HCT116 (cell line): ENCODE data around the gene PNKP. TPM values are rescaled to one million over a fixed set of nuclear protein-coding genes. Genes with fewer than 3 reads are reported as not detected.

ENCODE experiments used
- ATAC-seq: fragments of 200-7000 bp; cut with Tn5 transposase; 2 replicates; pipeline ENCODE4 v1.9.1; 2020; ENCODE audit warnings: mild to moderate bottlenecking, moderate library complexity
- BruUV-seq: library from RNA; stranded (reverse); fragments of 400-500 nt; replicated peaks from 2 replicates; lab custom pipeline; 2021; lab: Mats Ljungman, UMichigan
- CTCF ChIA-PET: fragments of 300-600 bp; sonication (Branson Sonifier 250); formaldehyde crosslinking; loops from one replicate; lab custom pipeline; 2021; ENCODE audit warnings: antibody characterized with exemption; lab: Charles Lee
- POLR2A ChIA-PET: fragments of 300-600, 350-600 bp; sonication (Branson Sonifier 250); formaldehyde crosslinking; loops from one replicate; lab custom pipeline; 2021; ENCODE audit warnings: antibody characterized with exemption; lab: Charles Lee
- RAD21 ChIA-PET, 2 experiments: fragments of 300-600 bp; sonication (Branson Sonifier 250); formaldehyde crosslinking; loops; one replicate each; lab custom pipeline; 2023; ENCODE audit warnings: low total read pairs in 2 of 2; ENCODE audit not compliant: uncharacterized antibody in 2 of 2, unreplicated experiment in 2 of 2, low non-redundant PET in 1 of 2; lab: Charles Lee
- DNase-seq: peaks from one replicate; pipeline ENCODE4 v3.0.0-alpha.2; 2010; ENCODE audit warnings: low read depth, low spot score
- H2AFZ ChIP-seq: fragments of 200-600 bp; shearing (Covaris generic), sonication (generic); 2 replicates; pipeline ENCODE4 v1.6.1; 2017; ENCODE audit warnings: low read depth, mixed run types, mixed read lengths, antibody characterized with exemption, low read length; ENCODE audit not compliant: poor library complexity, severe bottlenecking
- H3K27ac ChIP-seq: 2 replicates; pipeline ENCODE4 v1.5.1; 2012; ENCODE audit warnings: low read depth, low read length
- H3K27me3 ChIP-seq: fragments of 200-600 bp; sonication (generic); 2 replicates; pipeline ENCODE4 v1.6.1; 2016; ENCODE audit warnings: mixed run types, low read length, mixed read lengths; ENCODE audit not compliant: insufficient read depth
- H3K36me3 ChIP-seq, 2 experiments: fragments of 200-500 bp in 1 of 2; fragments of 200-600 bp in 1 of 2; sonication (Bioruptor generic) in 1 of 2; sonication (generic) in 1 of 2; 2 replicates each; pipeline versions ENCODE4 v1.5.1 to v1.6.1; 2014 to 2016; ENCODE audit warnings: low read length in 2 of 2, inconsistent platforms in 1 of 2, mixed read lengths in 1 of 2, mixed run types in 1 of 2; ENCODE audit not compliant: insufficient read depth in 2 of 2, control insufficient read depth in 1 of 2
- H3K4me1 ChIP-seq, 2 experiments: fragments of 200-600 bp in 1 of 2; sonication (generic) in 1 of 2; 2 replicates each; pipeline versions ENCODE4 v1.5.1 to v1.6.1; 2012 to 2017; ENCODE audit warnings: low read length in 2 of 2, inconsistent platforms in 1 of 2, mild to moderate bottlenecking in 1 of 2, mixed read lengths in 1 of 2, mixed run types in 1 of 2, moderate library complexity in 1 of 2; ENCODE audit not compliant: insufficient read depth in 2 of 2, control insufficient read depth in 1 of 2
- H3K4me2 ChIP-seq: fragments of 200-600 bp; sonication (generic); 2 replicates; pipeline ENCODE4 v1.6.1; 2017; ENCODE audit warnings: mixed run types, low read length, mixed read lengths
- H3K4me3 ChIP-seq, 2 experiments: fragments of 200-600 bp in 1 of 2; sonication (generic) in 1 of 2; replicated peaks in 1 of 2; 2 replicates each; pipeline ENCODE4 v1.5.1; 2011 to 2016; ENCODE audit warnings: low read length in 2 of 2, control low read depth in 1 of 2, low read depth in 1 of 2, mild to moderate bottlenecking in 1 of 2, mixed read lengths in 1 of 2, mixed run types in 1 of 2
- H3K79me2 ChIP-seq: fragments of 200-600 bp; sonication (generic); 2 replicates; pipeline ENCODE4 v1.6.1; 2017; ENCODE audit warnings: mild to moderate bottlenecking, mixed run types, low read length, moderate library complexity, mixed read lengths; ENCODE audit not compliant: insufficient read depth
- H3K9ac ChIP-seq: fragments of 200-600 bp; sonication (generic); 2 replicates; pipeline ENCODE4 v1.6.1; 2016; ENCODE audit warnings: low read length, mixed read lengths
- H3K9me2 ChIP-seq: fragments of 200-600 bp; sonication (generic), shearing (Covaris generic); 2 replicates; pipeline ENCODE4 v1.6.1; 2017; ENCODE audit warnings: mixed run types, mild to moderate bottlenecking, moderate library complexity; ENCODE audit not compliant: insufficient read depth
- H3K9me3 ChIP-seq, 2 experiments: fragments of 200-500 bp in 1 of 2; fragments of 200-600 bp in 1 of 2; sonication (Bioruptor generic) in 1 of 2; sonication (generic) in 1 of 2; 2 replicates each; pipeline ENCODE4 v1.6.1; 2014 to 2017; ENCODE audit warnings: low read length in 2 of 2, mixed read lengths in 2 of 2, inconsistent platforms in 1 of 2, low read depth in 1 of 2, mild to moderate bottlenecking in 1 of 2, mixed run types in 1 of 2, moderate library complexity in 1 of 2; ENCODE audit not compliant: control insufficient read depth in 1 of 2, insufficient read depth in 1 of 2
- H4K20me1 ChIP-seq: fragments of 200-600 bp; sonication (generic), shearing (Covaris generic); 2 replicates; pipeline ENCODE4 v1.6.1; 2017; ENCODE audit warnings: mixed run types, mild to moderate bottlenecking, moderate library complexity; ENCODE audit not compliant: insufficient read depth
- CBX3 ChIP-seq: IDR thresholded peaks from 2 replicates; pipeline ENCODE4 v1.6.1; 2012; ENCODE audit warnings: low read depth
- FOSL1 ChIP-seq: IDR thresholded peaks from 2 replicates; pipeline ENCODE4 v1.6.1; 2012; ENCODE audit warnings: low read depth
- POLR2A ChIP-seq: IDR thresholded peaks from 2 replicates; pipeline ENCODE4 v1.7.0; 2011; ENCODE audit warnings: borderline replicate concordance; ENCODE audit not compliant: insufficient read depth, insufficient read length; ENCODE audit errors: extremely low read depth
- SRF ChIP-seq: IDR thresholded peaks from 2 replicates; pipeline ENCODE4 v1.6.1; 2012; ENCODE audit warnings: low read depth
- ZFX ChIP-seq: fragments of 450-650 bp; IDR thresholded peaks from 2 replicates; pipeline ENCODE4 v1.6.1; 2017
- ZNF274 ChIP-seq: fragments of 200-500 bp; sonication (Bioruptor generic); IDR thresholded peaks from 2 replicates; pipeline ENCODE4 v1.6.1; 2014; ENCODE audit warnings: mild to moderate bottlenecking, low read depth, low read length, inconsistent platforms
- intact Hi-C: fragments of 100-400 bp; cut with micrococcal nuclease; formaldehyde crosslinking; loops from 2 replicates; pipeline ENCODE4 v1.10.0; 2022
- total RNA-seq: library from RNA; stranded (reverse); gene quantifications from one replicate; pipeline ENCODE4 v1.2.1, GENCODE V29; 2021; ENCODE audit not compliant: unreplicated experiment
- TF ChIP-seq, protein P1 (sequence below): IDR thresholded peaks from 2 replicates; pipeline ENCODE4 v1.6.1; 2012
- TF ChIP-seq, protein P2 (sequence below): IDR thresholded peaks from 2 replicates; pipeline ENCODE4 v1.6.1; 2012; ENCODE audit warnings: low read depth

PNKP gene
- total RNA-seq, 1 experiment from 2014 or later = 129 TPM

DNA sequence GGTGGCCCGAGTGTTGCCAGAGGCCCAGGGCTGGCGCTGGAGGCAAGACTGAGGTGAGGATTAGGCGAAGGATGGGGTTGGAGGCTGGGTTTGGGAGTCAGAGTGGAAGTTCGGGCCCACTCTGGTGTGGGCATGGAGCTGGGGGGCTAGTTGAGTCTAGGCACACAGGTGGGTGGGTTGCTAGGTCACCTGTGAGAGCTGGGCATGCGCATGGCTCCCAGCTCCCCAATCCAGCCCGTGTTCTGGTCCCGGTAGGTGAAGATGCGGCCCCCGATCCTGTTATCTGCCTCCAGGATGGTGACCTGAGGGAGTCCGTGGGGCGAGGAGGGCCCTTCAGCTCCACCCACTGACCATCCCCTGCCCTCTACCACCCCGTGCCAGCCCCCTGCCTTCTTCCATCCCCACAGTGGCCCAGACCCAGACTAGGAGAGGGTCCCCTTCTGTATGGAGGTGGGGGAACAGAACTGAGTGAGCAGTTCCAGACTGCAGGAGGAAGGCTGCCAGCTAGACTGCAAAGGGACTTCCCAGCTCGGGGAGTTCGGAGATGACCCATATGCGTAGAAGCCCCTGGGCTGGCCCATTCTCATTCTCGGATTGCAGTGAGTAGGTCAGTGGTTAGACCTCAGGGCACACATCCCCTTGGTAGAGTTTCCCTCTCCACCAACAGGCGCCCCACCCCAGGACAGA lies 27.6 kb upstream of the PNKP start:
- H2AFZ ChIP-seq = no peak overlapping the region
- H3K27me3 ChIP-seq = no peaks in the 10 kb centered on the region
- no peaks in the 10 kb centered on the region for H3K9me2 ChIP-seq
- RAD21 ChIA-PET = no interaction called here
- no peak overlapping the region for H3K4me3 ChIP-seq
- no peak for TF ChIP-seq CBX3
- TF ChIP-seq POLR2A = no peak
- TF ChIP-seq, protein P1, sequence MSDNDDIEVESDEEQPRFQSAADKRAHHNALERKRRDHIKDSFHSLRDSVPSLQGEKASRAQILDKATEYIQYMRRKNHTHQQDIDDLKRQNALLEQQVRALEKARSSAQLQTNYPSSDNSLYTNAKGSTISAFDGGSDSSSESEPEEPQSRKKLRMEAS = no peak
- TF ChIP-seq ZNF274 = no peak
- no peak for TF ChIP-seq SRF
- no peak for TF ChIP-seq FOSL1
- TF ChIP-seq ZFX = no peak
- TF ChIP-seq, protein P2, sequence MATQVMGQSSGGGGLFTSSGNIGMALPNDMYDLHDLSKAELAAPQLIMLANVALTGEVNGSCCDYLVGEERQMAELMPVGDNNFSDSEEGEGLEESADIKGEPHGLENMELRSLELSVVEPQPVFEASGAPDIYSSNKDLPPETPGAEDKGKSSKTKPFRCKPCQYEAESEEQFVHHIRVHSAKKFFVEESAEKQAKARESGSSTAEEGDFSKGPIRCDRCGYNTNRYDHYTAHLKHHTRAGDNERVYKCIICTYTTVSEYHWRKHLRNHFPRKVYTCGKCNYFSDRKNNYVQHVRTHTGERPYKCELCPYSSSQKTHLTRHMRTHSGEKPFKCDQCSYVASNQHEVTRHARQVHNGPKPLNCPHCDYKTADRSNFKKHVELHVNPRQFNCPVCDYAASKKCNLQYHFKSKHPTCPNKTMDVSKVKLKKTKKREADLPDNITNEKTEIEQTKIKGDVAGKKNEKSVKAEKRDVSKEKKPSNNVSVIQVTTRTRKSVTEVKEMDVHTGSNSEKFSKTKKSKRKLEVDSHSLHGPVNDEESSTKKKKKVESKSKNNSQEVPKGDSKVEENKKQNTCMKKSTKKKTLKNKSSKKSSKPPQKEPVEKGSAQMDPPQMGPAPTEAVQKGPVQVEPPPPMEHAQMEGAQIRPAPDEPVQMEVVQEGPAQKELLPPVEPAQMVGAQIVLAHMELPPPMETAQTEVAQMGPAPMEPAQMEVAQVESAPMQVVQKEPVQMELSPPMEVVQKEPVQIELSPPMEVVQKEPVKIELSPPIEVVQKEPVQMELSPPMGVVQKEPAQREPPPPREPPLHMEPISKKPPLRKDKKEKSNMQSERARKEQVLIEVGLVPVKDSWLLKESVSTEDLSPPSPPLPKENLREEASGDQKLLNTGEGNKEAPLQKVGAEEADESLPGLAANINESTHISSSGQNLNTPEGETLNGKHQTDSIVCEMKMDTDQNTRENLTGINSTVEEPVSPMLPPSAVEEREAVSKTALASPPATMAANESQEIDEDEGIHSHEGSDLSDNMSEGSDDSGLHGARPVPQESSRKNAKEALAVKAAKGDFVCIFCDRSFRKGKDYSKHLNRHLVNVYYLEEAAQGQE = no peak
- POLR2A ChIA-PET = no interaction called here
- DNase-seq = no peak
- intact Hi-C loops = no loop called here
- H3K79me2 ChIP-seq = no peaks in the 10 kb centered on the region
- no peak for ATAC-seq
- no peak overlapping the region for H3K4me2 ChIP-seq
- CTCF ChIA-PET = no interaction called here
- no peaks in the 10 kb centered on the region for H4K20me1 ChIP-seq
- no peak overlapping the region for H3K27ac ChIP-seq
- H3K4me1 ChIP-seq = peaks cover 3 to 16% of the 10 kb centered on the region in 2 experiments
- no peaks in the 10 kb centered on the region for H3K36me3 ChIP-seq
- no TSS peak for BruUV-seq
- H3K9ac ChIP-seq = no peak overlapping the region
- no peaks in the 10 kb centered on the region for H3K9me3 ChIP-seq
